ENCODE results near the gene KCNQ4. TPM values are rescaled to one million over a fixed set of nuclear protein-coding genes. Genes with fewer than 3 reads are reported as not detected.

KCNQ4 gene
- total and polyA plus RNA-seq, 10 of the 15 experiments (the other 5 are each of a cell fraction or from before 2014, with no cell fraction given) = 0.04 to 0.18 (median 0.08) TPM; not detected in 2

- H4K20me1 ChIP-seq (ENCODE audit: control insufficient read depth, insufficient read depth) = no peaks in the 10 kb centered on the region
- RAD21 ChIA-PET (ENCODE audit: unreplicated experiment) = interaction anchor here (1.2 kb wide), 1 partner anchor 76 kb away, joined by 3 read pairs; no protein-coding TSS in a partner anchor
- H3K4me2 ChIP-seq (ENCODE audit: control insufficient read depth, insufficient read depth) = no peak overlapping the region
- CTCF ChIA-PET = interaction anchor here (1.4 to 2.7 kb wide), 4 partner anchors 27 to 344 kb away, joined by 3 to 18 read pairs (median 4); no protein-coding TSS in a partner anchor
- H3K36me3 ChIP-seq (ENCODE audit: control insufficient read depth in 2 of 2, insufficient read depth in 2 of 2, low read length in 1 of 2) = no peaks in the 10 kb centered on the region
- DNase-seq (ENCODE audit: low read depth, low spot score) (no peak), FAIRE-seq (no peak), ATAC-seq (no peak)
- H3K4me1 ChIP-seq (ENCODE audit: control insufficient read depth, insufficient read depth, low read length) = peaks cover 3% of the 10 kb centered on the region; the same call in 1 of the 2 replicates
- intact Hi-C loops (cut with micrococcal nuclease; ENCODE audit: unreplicated experiment) (no loop called here), in situ Hi-C loops (cut with MboI) (no loop called here)
- no peak overlapping the region for H3K27ac ChIP-seq (ENCODE audit: control insufficient read depth, insufficient read depth)
- WGBS (ENCODE audit: insufficient coverage, insufficient replicate concordance, low lambda C conversion rate, missing lambda C conversion rate) = 42% methylated on average over 2 of the region's 2 CpGs
- H3K4me3 ChIP-seq = no peak overlapping the region
- POLR2A ChIA-PET = interaction anchor here (1.1 to 2.2 kb wide), 2 partner anchors 12 to 73 kb away, joined by 6 to 9 read pairs; no protein-coding TSS in a partner anchor
- TF ChIP-seq, protein P1, sequence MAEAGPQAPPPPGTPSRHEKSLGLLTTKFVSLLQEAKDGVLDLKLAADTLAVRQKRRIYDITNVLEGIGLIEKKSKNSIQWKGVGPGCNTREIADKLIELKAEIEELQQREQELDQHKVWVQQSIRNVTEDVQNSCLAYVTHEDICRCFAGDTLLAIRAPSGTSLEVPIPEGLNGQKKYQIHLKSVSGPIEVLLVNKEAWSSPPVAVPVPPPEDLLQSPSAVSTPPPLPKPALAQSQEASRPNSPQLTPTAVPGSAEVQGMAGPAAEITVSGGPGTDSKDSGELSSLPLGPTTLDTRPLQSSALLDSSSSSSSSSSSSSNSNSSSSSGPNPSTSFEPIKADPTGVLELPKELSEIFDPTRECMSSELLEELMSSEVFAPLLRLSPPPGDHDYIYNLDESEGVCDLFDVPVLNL (IDR thresholded peaks at IDR 0.05; ENCODE audit: low read depth, low read length) = no peak
- TF ChIP-seq REST (IDR thresholded peaks at IDR 0.05; ENCODE audit: low read depth, low read length) (no peak), YY1 (IDR thresholded peaks at IDR 0.05; ENCODE audit: low read depth, low read length) (no peak), ZSCAN29 (IDR thresholded peaks at IDR 0.05) (no peak), BMI1 (IDR thresholded peaks at IDR 0.05; ENCODE audit: borderline replicate concordance) (no peak), MEF2B (IDR thresholded peaks at IDR 0.05; ENCODE audit: partially characterized antibody, poor library complexity, severe bottlenecking) (no peak), MTA3 (IDR thresholded peaks at IDR 0.05; ENCODE audit: borderline replicate concordance, low read length) (no peak), POLR2AphosphoS5 (IDR thresholded peaks at IDR 0.05; ENCODE audit: low read length) (no peak)
- TF ChIP-seq, protein P2, sequence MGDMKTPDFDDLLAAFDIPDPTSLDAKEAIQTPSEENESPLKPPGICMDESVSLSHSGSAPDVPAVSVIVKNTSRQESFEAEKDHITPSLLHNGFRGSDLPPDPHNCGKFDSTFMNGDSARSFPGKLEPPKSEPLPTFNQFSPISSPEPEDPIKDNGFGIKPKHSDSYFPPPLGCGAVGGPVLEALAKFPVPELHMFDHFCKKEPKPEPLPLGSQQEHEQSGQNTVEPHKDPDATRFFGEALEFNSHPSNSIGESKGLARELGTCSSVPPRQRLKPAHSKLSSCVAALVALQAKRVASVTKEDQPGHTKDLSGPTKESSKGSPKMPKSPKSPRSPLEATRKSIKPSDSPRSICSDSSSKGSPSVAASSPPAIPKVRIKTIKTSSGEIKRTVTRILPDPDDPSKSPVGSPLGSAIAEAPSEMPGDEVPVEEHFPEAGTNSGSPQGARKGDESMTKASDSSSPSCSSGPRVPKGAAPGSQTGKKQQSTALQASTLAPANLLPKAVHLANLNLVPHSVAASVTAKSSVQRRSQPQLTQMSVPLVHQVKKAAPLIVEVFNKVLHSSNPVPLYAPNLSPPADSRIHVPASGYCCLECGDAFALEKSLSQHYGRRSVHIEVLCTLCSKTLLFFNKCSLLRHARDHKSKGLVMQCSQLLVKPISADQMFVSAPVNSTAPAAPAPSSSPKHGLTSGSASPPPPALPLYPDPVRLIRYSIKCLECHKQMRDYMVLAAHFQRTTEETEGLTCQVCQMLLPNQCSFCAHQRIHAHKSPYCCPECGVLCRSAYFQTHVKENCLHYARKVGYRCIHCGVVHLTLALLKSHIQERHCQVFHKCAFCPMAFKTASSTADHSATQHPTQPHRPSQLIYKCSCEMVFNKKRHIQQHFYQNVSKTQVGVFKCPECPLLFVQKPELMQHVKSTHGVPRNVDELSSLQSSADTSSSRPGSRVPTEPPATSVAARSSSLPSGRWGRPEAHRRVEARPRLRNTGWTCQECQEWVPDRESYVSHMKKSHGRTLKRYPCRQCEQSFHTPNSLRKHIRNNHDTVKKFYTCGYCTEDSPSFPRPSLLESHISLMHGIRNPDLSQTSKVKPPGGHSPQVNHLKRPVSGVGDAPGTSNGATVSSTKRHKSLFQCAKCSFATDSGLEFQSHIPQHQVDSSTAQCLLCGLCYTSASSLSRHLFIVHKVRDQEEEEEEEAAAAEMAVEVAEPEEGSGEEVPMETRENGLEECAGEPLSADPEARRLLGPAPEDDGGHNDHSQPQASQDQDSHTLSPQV (IDR thresholded peaks at IDR 0.05) = no peak
- no peak overlapping the region for H3K9ac ChIP-seq (ENCODE audit: control insufficient read depth, insufficient read depth, low read length)
- peaks cover 7% of the 10 kb centered on the region; the same call in 2 of the 3 replicates for H3K9me3 ChIP-seq (replicated peaks; ENCODE audit: control insufficient read depth, insufficient read depth, low read length)
- no peaks in the 10 kb centered on the region for H3K79me2 ChIP-seq (ENCODE audit: control insufficient read depth, insufficient read depth, low read length)
- H3K27me3 ChIP-seq (replicated peaks in 1 of 2; ENCODE audit: control insufficient read depth in 2 of 2, insufficient read depth in 2 of 2, low read length in 1 of 2) = no peaks in the 10 kb centered on the region
- SMC1A ChIA-PET (ENCODE audit: uncharacterized antibody, unreplicated experiment) = interaction anchor here (0.7 to 1.7 kb wide), 8 partner anchors 10 to 437 kb away, joined by 3 to 7 read pairs (median 4); partner anchors contain the start of gene CITED4
- no TSS peak for BruUV-seq (replicated peaks)
- H2AFZ ChIP-seq (ENCODE audit: control insufficient read depth, low read depth, low read length) = no peak overlapping the region
These were observed 92.8 kb downstream of the KCNQ4 start for GRCh38 chr1:40876436-40876761.

Data from GM12878 (cell line).